ENCODE measurements around the gene GAB3.

DNA sequence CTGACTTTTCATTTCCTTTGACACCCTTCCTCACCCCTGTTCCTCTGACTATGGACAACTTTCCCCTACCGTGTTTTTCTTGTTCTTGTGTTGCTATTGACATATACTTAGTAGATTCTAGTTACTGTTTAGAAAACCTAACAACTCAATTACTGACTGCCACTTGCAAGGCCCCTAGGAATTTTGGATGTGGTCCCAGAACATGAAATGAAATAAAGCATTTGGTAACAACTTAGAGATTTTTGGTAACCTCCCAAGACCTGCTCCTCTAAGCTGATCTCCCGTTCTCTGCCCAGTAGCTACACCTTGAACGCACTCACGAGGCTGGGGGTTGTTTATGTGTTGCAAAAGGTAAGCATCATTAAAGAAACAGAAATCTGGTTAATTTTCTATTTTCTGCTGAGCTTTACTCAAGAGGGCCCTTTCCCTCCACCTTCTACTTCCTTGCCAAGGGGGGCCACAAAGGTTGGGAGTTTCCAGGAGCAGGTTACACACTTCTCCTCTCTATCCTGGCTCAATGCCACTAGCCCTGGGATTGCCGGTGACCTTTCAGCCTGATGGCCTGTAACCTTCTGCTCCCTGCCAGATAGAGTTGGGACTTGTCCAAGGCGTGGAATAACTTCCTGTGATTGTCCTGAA, 20.5 kb downstream of the GAB3 start:
- TF ChIP-seq, protein P1, sequence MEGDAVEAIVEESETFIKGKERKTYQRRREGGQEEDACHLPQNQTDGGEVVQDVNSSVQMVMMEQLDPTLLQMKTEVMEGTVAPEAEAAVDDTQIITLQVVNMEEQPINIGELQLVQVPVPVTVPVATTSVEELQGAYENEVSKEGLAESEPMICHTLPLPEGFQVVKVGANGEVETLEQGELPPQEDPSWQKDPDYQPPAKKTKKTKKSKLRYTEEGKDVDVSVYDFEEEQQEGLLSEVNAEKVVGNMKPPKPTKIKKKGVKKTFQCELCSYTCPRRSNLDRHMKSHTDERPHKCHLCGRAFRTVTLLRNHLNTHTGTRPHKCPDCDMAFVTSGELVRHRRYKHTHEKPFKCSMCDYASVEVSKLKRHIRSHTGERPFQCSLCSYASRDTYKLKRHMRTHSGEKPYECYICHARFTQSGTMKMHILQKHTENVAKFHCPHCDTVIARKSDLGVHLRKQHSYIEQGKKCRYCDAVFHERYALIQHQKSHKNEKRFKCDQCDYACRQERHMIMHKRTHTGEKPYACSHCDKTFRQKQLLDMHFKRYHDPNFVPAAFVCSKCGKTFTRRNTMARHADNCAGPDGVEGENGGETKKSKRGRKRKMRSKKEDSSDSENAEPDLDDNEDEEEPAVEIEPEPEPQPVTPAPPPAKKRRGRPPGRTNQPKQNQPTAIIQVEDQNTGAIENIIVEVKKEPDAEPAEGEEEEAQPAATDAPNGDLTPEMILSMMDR (conservative IDR thresholded peaks at IDR 0.05), result no peak
- no peak for TF ChIP-seq EZH2 (IDR thresholded peaks at IDR 0.05; ENCODE audit: low read depth)

All from PC-9 (cell line).